NB4 (cell line): Measurements from ENCODE around the gene ATRNL1.

Experiments used
- MYC ChIP-seq: IDR thresholded peaks from 2 replicates; pipeline ENCODE4 v1.6.1; 2011; ENCODE audit warnings: low read depth, low read length
- TF ChIP-seq, protein P1 (sequence below): IDR thresholded peaks from one replicate; pipeline ENCODE4 v1.5.1; 2012; ENCODE audit warnings: low read depth, low read length

DNA sequence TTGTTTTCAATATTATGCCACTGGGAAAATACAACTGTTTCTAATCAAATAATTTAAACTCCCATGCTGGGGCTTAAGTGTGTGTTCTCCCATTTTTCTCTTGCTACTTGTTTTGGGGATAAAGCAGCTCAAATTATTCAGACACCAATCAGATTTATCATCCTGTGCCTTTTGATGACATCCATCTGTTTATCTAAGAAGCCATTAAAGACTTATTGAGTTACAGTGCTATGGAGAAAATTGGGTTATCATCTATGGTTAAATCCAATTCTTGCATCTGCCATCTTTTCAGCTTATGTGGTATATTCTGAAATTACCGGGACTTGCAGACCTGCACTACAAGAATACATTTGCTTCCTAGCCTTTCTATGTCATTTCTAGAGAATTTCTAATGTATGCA is 778.7 kb downstream of the ATRNL1 start:
- TF ChIP-seq, protein P1, sequence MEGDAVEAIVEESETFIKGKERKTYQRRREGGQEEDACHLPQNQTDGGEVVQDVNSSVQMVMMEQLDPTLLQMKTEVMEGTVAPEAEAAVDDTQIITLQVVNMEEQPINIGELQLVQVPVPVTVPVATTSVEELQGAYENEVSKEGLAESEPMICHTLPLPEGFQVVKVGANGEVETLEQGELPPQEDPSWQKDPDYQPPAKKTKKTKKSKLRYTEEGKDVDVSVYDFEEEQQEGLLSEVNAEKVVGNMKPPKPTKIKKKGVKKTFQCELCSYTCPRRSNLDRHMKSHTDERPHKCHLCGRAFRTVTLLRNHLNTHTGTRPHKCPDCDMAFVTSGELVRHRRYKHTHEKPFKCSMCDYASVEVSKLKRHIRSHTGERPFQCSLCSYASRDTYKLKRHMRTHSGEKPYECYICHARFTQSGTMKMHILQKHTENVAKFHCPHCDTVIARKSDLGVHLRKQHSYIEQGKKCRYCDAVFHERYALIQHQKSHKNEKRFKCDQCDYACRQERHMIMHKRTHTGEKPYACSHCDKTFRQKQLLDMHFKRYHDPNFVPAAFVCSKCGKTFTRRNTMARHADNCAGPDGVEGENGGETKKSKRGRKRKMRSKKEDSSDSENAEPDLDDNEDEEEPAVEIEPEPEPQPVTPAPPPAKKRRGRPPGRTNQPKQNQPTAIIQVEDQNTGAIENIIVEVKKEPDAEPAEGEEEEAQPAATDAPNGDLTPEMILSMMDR: no peak
- no peak for TF ChIP-seq MYC
